ENCODE data around the gene DSCAM. TPM values are rescaled to one million over a fixed set of nuclear protein-coding genes. Genes with fewer than 3 reads are reported as not detected.

The DSCAM gene
- total and polyA plus RNA-seq, 10 of the 15 experiments (the other 5 are each of a cell fraction or from before 2014, with no cell fraction given), result not detected

DNA sequence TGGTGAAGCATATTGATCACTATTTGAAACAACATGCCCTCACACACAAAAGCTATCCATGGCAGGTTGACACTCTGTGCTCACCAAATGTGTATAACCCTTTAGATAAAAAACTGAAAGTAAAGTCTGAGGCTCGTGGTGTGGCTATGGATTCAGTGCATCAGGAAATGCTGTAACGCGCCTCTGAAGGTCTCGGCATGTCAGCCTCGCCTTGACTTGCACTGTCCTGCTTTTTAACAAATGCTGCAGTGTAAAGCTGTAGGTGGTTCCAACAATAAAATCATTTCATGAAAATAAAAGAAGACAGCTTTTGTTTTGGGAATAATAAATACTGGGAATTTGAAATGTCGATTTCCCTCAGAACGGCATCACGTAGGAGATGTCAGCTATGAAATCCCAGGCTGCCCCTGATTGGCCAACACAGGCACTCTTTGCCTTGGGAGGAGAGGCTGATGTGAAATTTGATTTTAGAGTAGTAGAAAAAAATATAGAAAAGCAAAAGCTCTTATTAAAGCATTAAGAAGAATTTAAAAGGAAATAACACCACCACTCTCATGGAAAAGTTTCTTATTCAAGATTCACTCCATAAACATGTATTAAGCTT lies 168.2 kb downstream of the DSCAM start:
- intact Hi-C loops (cut with micrococcal nuclease; ENCODE audit: unreplicated experiment), result no loop called here
- Histone ChIP-seq H3K79me2 (ENCODE audit: control insufficient read depth, insufficient read depth, low read length) (no peaks in the 10 kb centered on the region), H3K9me3 (replicated peaks; ENCODE audit: control insufficient read depth, insufficient read depth, low read length) (no peaks in the 10 kb centered on the region; the same call in 2 of the 3 replicates), H3K4me2 (ENCODE audit: control insufficient read depth, insufficient read depth) (no peak overlapping the region), H3K27ac (ENCODE audit: control insufficient read depth, insufficient read depth) (no peak overlapping the region), H3K36me3 (ENCODE audit: control insufficient read depth in 2 of 2, insufficient read depth in 2 of 2, low read length in 1 of 2) (no peaks in the 10 kb centered on the region), H3K4me3 (no peak overlapping the region), H4K20me1 (ENCODE audit: control insufficient read depth, insufficient read depth) (no peaks in the 10 kb centered on the region), H3K9ac (ENCODE audit: control insufficient read depth, insufficient read depth, low read length) (no peak overlapping the region), H3K27me3 (replicated peaks in 1 of 2; ENCODE audit: control insufficient read depth in 2 of 2, insufficient read depth in 2 of 2, low read length in 1 of 2) (no peaks in the 10 kb centered on the region), H2AFZ (ENCODE audit: control insufficient read depth, low read depth, low read length) (no peak overlapping the region), H3K4me1 (ENCODE audit: control insufficient read depth, insufficient read depth, low read length) (no peaks in the 10 kb centered on the region)
- in situ Hi-C loops (cut with MboI), result no loop called here
- no TSS peak for BruUV-seq (replicated peaks)
- ATAC-seq (no peak), DNase-seq (ENCODE audit: low read depth, low spot score) (no peak), FAIRE-seq (no peak)
- SMC1A ChIA-PET (ENCODE audit: uncharacterized antibody, unreplicated experiment), result no interaction called here
- TF ChIP-seq BCL11A (IDR thresholded peaks at IDR 0.05; ENCODE audit: low read depth, low read length), result no peak
- no peak for TF ChIP-seq POU2F2 (IDR thresholded peaks at IDR 0.05; ENCODE audit: borderline replicate concordance, low read depth, low read length)
- TF ChIP-seq SUPT20H (IDR thresholded peaks at IDR 0.05; ENCODE audit: borderline replicate concordance, control insufficient read depth, low read depth, low read length), result no peak
- TF ChIP-seq CREM (IDR thresholded peaks at IDR 0.05; ENCODE audit: low read depth), result no peak
- no peak for TF ChIP-seq SMAD1 (IDR thresholded peaks at IDR 0.05; ENCODE audit: low read depth, partially characterized antibody)
- TF ChIP-seq FOS (IDR thresholded peaks at IDR 0.05; ENCODE audit: borderline replicate concordance, extremely low read depth, insufficient read length), result no peak
- TF ChIP-seq, protein P1, sequence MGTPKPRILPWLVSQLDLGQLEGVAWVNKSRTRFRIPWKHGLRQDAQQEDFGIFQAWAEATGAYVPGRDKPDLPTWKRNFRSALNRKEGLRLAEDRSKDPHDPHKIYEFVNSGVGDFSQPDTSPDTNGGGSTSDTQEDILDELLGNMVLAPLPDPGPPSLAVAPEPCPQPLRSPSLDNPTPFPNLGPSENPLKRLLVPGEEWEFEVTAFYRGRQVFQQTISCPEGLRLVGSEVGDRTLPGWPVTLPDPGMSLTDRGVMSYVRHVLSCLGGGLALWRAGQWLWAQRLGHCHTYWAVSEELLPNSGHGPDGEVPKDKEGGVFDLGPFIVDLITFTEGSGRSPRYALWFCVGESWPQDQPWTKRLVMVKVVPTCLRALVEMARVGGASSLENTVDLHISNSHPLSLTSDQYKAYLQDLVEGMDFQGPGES (IDR thresholded peaks at IDR 0.05), result no peak
- no peak for TF ChIP-seq SMARCA5 (IDR thresholded peaks at IDR 0.05)
- TF ChIP-seq BRCA1 (IDR thresholded peaks at IDR 0.05; ENCODE audit: low read depth, low read length), result no peak
- TF ChIP-seq POLR2A (IDR thresholded peaks at IDR 0.05; ENCODE audit: low read depth, low read length), result no peak
- WGBS (ENCODE audit: insufficient coverage, insufficient replicate concordance, low lambda C conversion rate, missing lambda C conversion rate), result 44% methylated on average over 8 of the region's 8 CpGs
- CTCF ChIA-PET, result no interaction called here
- RAD21 ChIA-PET (ENCODE audit: unreplicated experiment), result no interaction called here
- POLR2A ChIA-PET, result no interaction called here

All from GM12878 (cell line).